22Rv1 (cell line): Measurements from ENCODE around the gene BEND3.

Experiments
- ZFX ChIP-seq: fragments of 450-650 bp; IDR thresholded peaks from 2 replicates; pipeline ENCODE4 v1.6.1; 2017; ENCODE audit warnings: antibody characterized with exemption, borderline replicate concordance
- TF ChIP-seq, protein P1 (sequence below): fragments of 450-650 bp; IDR thresholded peaks from 2 replicates; pipeline ENCODE4 v1.5.1; 2017; ENCODE audit warnings: mild to moderate bottlenecking

DNA sequence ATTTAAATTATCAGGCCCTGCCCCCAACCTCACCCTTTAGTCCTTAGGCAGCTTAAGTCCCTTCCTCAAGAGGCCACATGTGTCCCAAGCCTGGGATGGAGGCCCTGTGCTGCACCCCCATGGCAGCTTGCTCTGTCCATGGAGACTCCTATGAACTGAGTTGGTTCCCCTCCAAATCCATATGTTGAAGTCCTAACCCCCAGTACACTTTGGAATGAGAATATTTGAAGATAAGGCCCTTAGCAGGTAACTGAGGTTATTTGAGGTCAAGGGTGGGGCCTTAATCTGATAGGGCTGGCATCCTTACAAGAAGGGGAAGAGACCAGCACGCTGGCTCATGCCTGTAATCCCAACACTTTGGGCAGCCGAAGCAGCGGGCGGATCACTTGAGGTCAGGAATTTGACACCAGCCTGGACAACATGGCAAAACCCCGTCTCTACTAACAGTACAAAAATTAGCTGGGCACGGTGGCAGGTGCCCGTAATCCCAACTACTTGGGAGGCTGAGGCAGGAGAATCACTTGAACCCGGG lies 6.7 kb upstream of the BEND3 start:
- TF ChIP-seq, protein P1, sequence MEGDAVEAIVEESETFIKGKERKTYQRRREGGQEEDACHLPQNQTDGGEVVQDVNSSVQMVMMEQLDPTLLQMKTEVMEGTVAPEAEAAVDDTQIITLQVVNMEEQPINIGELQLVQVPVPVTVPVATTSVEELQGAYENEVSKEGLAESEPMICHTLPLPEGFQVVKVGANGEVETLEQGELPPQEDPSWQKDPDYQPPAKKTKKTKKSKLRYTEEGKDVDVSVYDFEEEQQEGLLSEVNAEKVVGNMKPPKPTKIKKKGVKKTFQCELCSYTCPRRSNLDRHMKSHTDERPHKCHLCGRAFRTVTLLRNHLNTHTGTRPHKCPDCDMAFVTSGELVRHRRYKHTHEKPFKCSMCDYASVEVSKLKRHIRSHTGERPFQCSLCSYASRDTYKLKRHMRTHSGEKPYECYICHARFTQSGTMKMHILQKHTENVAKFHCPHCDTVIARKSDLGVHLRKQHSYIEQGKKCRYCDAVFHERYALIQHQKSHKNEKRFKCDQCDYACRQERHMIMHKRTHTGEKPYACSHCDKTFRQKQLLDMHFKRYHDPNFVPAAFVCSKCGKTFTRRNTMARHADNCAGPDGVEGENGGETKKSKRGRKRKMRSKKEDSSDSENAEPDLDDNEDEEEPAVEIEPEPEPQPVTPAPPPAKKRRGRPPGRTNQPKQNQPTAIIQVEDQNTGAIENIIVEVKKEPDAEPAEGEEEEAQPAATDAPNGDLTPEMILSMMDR, result no peak
- no peak for TF ChIP-seq ZFX
